ENCODE measurements around the gene GINS1.

Gene GINS1

GRCh38 chr20:25389858-25390537, 17.5 kb upstream of the GINS1 start:
- Histone ChIP-seq H3F3A (ENCODE audit: insufficient read depth, low read length) (peaks cover 12% of the 10 kb centered on the region; the same call in 1 of the 2 replicates), H3K9ac (ENCODE audit: low read length) (peak overlapping the region; percentile 91), H3K4me3 (ENCODE audit: low read length) (peak overlapping the region; percentile 91), H3K4me2 (ENCODE audit: low read depth, low read length) (peak overlapping the region; percentile 72), H3K36me3 (replicated peaks; ENCODE audit: insufficient read depth, low read length) (no peaks in the 10 kb centered on the region), H2AFZ (ENCODE audit: low read length) (peak overlapping the region; percentile 42; the same call in 1 of the 2 replicates), H3K27ac (ENCODE audit: low read length) (peak overlapping the region; percentile 54; the same call in 1 of the 2 replicates), H3K4me1 (ENCODE audit: low read length) (no peaks in the 10 kb centered on the region), H3K9me3 (replicated peaks; ENCODE audit: insufficient read depth, low read length) (no peaks in the 10 kb centered on the region), H3K27me3 (replicated peaks; ENCODE audit: insufficient read depth, low read length) (no peaks in the 10 kb centered on the region), H3K79me2 (ENCODE audit: low read length) (peaks cover 52% of the 10 kb centered on the region), H4K20me1 (ENCODE audit: insufficient read depth, low read length) (no peaks in the 10 kb centered on the region), H3K9me2 (replicated peaks; ENCODE audit: insufficient read depth, low read length) (no peaks in the 10 kb centered on the region)
- peak; percentile 40 for DNase-seq
- TF ChIP-seq CTCF (IDR thresholded peaks at IDR 0.05; ENCODE audit: low read length): no peak
- TF ChIP-seq EZH2 (optimal IDR thresholded peaks at IDR 0.05; ENCODE audit: low read depth, low read length): no peak
- no peak for TF ChIP-seq EZH2phosphoT487 (IDR thresholded peaks at IDR 0.05; ENCODE audit: low read length)

- Histone ChIP-seq H3K27ac (ENCODE audit: low read length) (peak within 1 kb of the TSS; percentile 86), H2AFZ (ENCODE audit: low read length) (peak within 1 kb of the TSS; percentile 70), H3K27me3 (replicated peaks; ENCODE audit: insufficient read depth, low read length) (no peaks in the 10 kb centered on the region), H3K9me3 (replicated peaks; ENCODE audit: insufficient read depth, low read length) (no peaks in the 10 kb centered on the region), H4K20me1 (ENCODE audit: insufficient read depth, low read length) (no peaks in the 10 kb centered on the region), H3K36me3 (replicated peaks; ENCODE audit: insufficient read depth, low read length) (no peaks in the 10 kb centered on the region), H3K9me2 (replicated peaks; ENCODE audit: insufficient read depth, low read length) (no peaks in the 10 kb centered on the region), H3K79me2 (ENCODE audit: low read length) (peaks cover 44% of the 10 kb centered on the region), H3K4me3 (ENCODE audit: low read length) (peak within 1 kb of the TSS; percentile 91), H3K4me1 (ENCODE audit: low read length) (no peaks in the 10 kb centered on the region), H3K4me2 (ENCODE audit: low read depth, low read length) (peak within 1 kb of the TSS; percentile 94), H3F3A (ENCODE audit: insufficient read depth, low read length) (peaks cover 12% of the 10 kb centered on the region; the same call in 1 of the 2 replicates), H3K9ac (ENCODE audit: low read length) (peak within 1 kb of the TSS; percentile 91)
- peak; percentile 90 for DNase-seq
- TF ChIP-seq EZH2phosphoT487 (IDR thresholded peaks at IDR 0.05; ENCODE audit: low read length): no peak
- TF ChIP-seq EZH2 (optimal IDR thresholded peaks at IDR 0.05; ENCODE audit: low read depth, low read length): no peak
- no peak for TF ChIP-seq CTCF (IDR thresholded peaks at IDR 0.05; ENCODE audit: low read length)
Observed at GRCh38 chr20:25390538-25391528, 16.6 kb upstream of the GINS1 start, which contains the start of gene ABHD12. ABHD12 (minus strand) TSS chr20:25390835; CDS start chr20:25390703, 132 bp downstream.

- H3K79me2 ChIP-seq (ENCODE audit: low read length): peaks cover 11% of the 10 kb centered on the region
- H3K27me3 ChIP-seq (replicated peaks; ENCODE audit: insufficient read depth, low read length): no peaks in the 10 kb centered on the region
- no peak overlapping the region for H3K4me2 ChIP-seq (ENCODE audit: low read depth, low read length)
- peaks cover 10% of the 10 kb centered on the region; the same call in 1 of the 2 replicates for H3F3A ChIP-seq (ENCODE audit: insufficient read depth, low read length)
- no peak overlapping the region for H3K9ac ChIP-seq (ENCODE audit: low read length)
- no peak for TF ChIP-seq CTCF (IDR thresholded peaks at IDR 0.05; ENCODE audit: low read length)
- no peak for TF ChIP-seq EZH2 (optimal IDR thresholded peaks at IDR 0.05; ENCODE audit: low read depth, low read length)
- TF ChIP-seq EZH2phosphoT487 (IDR thresholded peaks at IDR 0.05; ENCODE audit: low read length): no peak
- DNase-seq: no peak
- no peaks in the 10 kb centered on the region for H3K9me3 ChIP-seq (replicated peaks; ENCODE audit: insufficient read depth, low read length)
- no peak overlapping the region for H2AFZ ChIP-seq (ENCODE audit: low read length)
- H3K36me3 ChIP-seq (replicated peaks; ENCODE audit: insufficient read depth, low read length): no peaks in the 10 kb centered on the region
- no peak overlapping the region for H3K27ac ChIP-seq (ENCODE audit: low read length)
- H3K4me1 ChIP-seq (ENCODE audit: low read length): peaks cover 8% of the 10 kb centered on the region
- H3K4me3 ChIP-seq (ENCODE audit: low read length): no peak overlapping the region
- H4K20me1 ChIP-seq (ENCODE audit: insufficient read depth, low read length): no peaks in the 10 kb centered on the region
- no peaks in the 10 kb centered on the region for H3K9me2 ChIP-seq (replicated peaks; ENCODE audit: insufficient read depth, low read length)
Observed at GRCh38 chr20:25394276-25394675, 13.2 kb upstream of the GINS1 start.
